ENCODE measurements around the gene ST7. TPM values are rescaled to one million over a fixed set of nuclear protein-coding genes. Genes with fewer than 3 reads are reported as not detected.

ST7 gene
- total RNA-seq, 1 experiment from 2014 or later = 19.6 TPM

- CTCF ChIA-PET = no interaction called here
- POLR2A ChIA-PET = no interaction called here
- Histone ChIP-seq H3K4me1 (ENCODE audit: control insufficient read depth, insufficient read depth, low read length) (no peaks in the 10 kb centered on the region), H3K36me3 (ENCODE audit: control insufficient read depth, insufficient read depth, low read length) (no peaks in the 10 kb centered on the region), H3K27ac (ENCODE audit: low read length) (no peak overlapping the region), H3K27me3 (ENCODE audit: control insufficient read depth, insufficient read depth, low read length) (no peaks in the 10 kb centered on the region), H3K9me3 (ENCODE audit: control insufficient read depth, insufficient read depth, low read depth, low read length) (no peaks in the 10 kb centered on the region), H3K4me3 (ENCODE audit: low read depth in 2 of 2, low read length in 2 of 2) (no peak overlapping the region)
- intact Hi-C loops (cut with micrococcal nuclease; ENCODE audit: unreplicated experiment) (no loop called here), in situ Hi-C loops (cut with HindIII; ENCODE audit: low pct_unique_long_range_greater_than_20kb, low sequenced_read_pairs) (no loop called here)
- BruUV-seq (replicated peaks) = no TSS peak
- DNase-seq (ENCODE audit: low read depth, low spot score) (no peak), ATAC-seq (no peak)
- no peak for TF ChIP-seq SIN3A (IDR thresholded peaks at IDR 0.05; ENCODE audit: borderline replicate concordance, insufficient read depth, low read depth, low read length)
- TF ChIP-seq, protein P1, sequence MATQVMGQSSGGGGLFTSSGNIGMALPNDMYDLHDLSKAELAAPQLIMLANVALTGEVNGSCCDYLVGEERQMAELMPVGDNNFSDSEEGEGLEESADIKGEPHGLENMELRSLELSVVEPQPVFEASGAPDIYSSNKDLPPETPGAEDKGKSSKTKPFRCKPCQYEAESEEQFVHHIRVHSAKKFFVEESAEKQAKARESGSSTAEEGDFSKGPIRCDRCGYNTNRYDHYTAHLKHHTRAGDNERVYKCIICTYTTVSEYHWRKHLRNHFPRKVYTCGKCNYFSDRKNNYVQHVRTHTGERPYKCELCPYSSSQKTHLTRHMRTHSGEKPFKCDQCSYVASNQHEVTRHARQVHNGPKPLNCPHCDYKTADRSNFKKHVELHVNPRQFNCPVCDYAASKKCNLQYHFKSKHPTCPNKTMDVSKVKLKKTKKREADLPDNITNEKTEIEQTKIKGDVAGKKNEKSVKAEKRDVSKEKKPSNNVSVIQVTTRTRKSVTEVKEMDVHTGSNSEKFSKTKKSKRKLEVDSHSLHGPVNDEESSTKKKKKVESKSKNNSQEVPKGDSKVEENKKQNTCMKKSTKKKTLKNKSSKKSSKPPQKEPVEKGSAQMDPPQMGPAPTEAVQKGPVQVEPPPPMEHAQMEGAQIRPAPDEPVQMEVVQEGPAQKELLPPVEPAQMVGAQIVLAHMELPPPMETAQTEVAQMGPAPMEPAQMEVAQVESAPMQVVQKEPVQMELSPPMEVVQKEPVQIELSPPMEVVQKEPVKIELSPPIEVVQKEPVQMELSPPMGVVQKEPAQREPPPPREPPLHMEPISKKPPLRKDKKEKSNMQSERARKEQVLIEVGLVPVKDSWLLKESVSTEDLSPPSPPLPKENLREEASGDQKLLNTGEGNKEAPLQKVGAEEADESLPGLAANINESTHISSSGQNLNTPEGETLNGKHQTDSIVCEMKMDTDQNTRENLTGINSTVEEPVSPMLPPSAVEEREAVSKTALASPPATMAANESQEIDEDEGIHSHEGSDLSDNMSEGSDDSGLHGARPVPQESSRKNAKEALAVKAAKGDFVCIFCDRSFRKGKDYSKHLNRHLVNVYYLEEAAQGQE (IDR thresholded peaks at IDR 0.05; ENCODE audit: insufficient read depth in 1 of 2, low read depth in 2 of 2, low read length in 1 of 2) = no peak
- no peak for TF ChIP-seq POLR2AphosphoS5 (IDR thresholded peaks at IDR 0.05; ENCODE audit: low read depth, low read length)
- TF ChIP-seq TCF7L2 (IDR thresholded peaks at IDR 0.05; ENCODE audit: low read depth, low read length) = no peak
- TF ChIP-seq, protein P2, sequence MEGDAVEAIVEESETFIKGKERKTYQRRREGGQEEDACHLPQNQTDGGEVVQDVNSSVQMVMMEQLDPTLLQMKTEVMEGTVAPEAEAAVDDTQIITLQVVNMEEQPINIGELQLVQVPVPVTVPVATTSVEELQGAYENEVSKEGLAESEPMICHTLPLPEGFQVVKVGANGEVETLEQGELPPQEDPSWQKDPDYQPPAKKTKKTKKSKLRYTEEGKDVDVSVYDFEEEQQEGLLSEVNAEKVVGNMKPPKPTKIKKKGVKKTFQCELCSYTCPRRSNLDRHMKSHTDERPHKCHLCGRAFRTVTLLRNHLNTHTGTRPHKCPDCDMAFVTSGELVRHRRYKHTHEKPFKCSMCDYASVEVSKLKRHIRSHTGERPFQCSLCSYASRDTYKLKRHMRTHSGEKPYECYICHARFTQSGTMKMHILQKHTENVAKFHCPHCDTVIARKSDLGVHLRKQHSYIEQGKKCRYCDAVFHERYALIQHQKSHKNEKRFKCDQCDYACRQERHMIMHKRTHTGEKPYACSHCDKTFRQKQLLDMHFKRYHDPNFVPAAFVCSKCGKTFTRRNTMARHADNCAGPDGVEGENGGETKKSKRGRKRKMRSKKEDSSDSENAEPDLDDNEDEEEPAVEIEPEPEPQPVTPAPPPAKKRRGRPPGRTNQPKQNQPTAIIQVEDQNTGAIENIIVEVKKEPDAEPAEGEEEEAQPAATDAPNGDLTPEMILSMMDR (IDR thresholded peaks at IDR 0.05) = no peak
These were observed 28.6 kb upstream of the ST7 start for GRCh38 chr7:116924741-116925140.

- TF ChIP-seq, protein P1 (IDR thresholded peaks at IDR 0.05; ENCODE audit: insufficient read depth in 1 of 2, low read depth in 2 of 2, low read length in 1 of 2) = no peak
- TF ChIP-seq, protein P2 (IDR thresholded peaks at IDR 0.05) = no peak
- TF ChIP-seq TCF7L2 (IDR thresholded peaks at IDR 0.05; ENCODE audit: low read depth, low read length) = no peak
- no peak for TF ChIP-seq SIN3A (IDR thresholded peaks at IDR 0.05; ENCODE audit: borderline replicate concordance, insufficient read depth, low read depth, low read length)
- TF ChIP-seq POLR2AphosphoS5 (IDR thresholded peaks at IDR 0.05; ENCODE audit: low read depth, low read length) = no peak
- ChIA-PET POLR2A (no interaction called here), CTCF (interaction anchor here (0.5 to 1.4 kb wide), 3 partner anchors 25 to 223 kb away, joined by 3 to 7 read pairs (median 3); no protein-coding TSS in a partner anchor)
- Histone ChIP-seq H3K27ac (ENCODE audit: low read length) (no peak overlapping the region), H3K36me3 (ENCODE audit: control insufficient read depth, insufficient read depth, low read length) (no peaks in the 10 kb centered on the region), H3K4me3 (ENCODE audit: low read depth in 2 of 2, low read length in 2 of 2) (no peak overlapping the region), H3K27me3 (ENCODE audit: control insufficient read depth, insufficient read depth, low read length) (no peaks in the 10 kb centered on the region), H3K9me3 (ENCODE audit: control insufficient read depth, insufficient read depth, low read depth, low read length) (no peaks in the 10 kb centered on the region), H3K4me1 (ENCODE audit: control insufficient read depth, insufficient read depth, low read length) (0 out of 2 replicates have a peak, but pooled peaks cover 2% of the 10 kb centered on the region)
- in situ Hi-C loops (cut with HindIII; ENCODE audit: low pct_unique_long_range_greater_than_20kb, low sequenced_read_pairs) = no loop called here
- ATAC-seq = no peak
- intact Hi-C loops (cut with micrococcal nuclease; ENCODE audit: unreplicated experiment) = loop anchor here (1.0 kb wide), 1 partner anchor 190 kb away; no protein-coding TSS in a partner anchor
- BruUV-seq (replicated peaks) = no TSS peak
- no peak for DNase-seq (ENCODE audit: low read depth, low spot score)
These were observed 24.3 kb upstream of the ST7 start for GRCh38 chr7:116929021-116929420.

All from Panc1 (cell line).